K562 (cell line): Measurements from ENCODE around the gene TLR6. TPM values are rescaled to one million over a fixed set of nuclear protein-coding genes. Genes with fewer than 3 reads are reported as not detected.

Experiments
- ATAC-seq: fragments of 200-7000 bp; cut with Tn5 transposase; 3 replicates; pipeline ENCODE4 v1.9.1; 2020; ENCODE audit warnings: moderate library complexity
- BruUV-seq: library from RNA; stranded (reverse); fragments of 400-500 nt; replicated peaks from 2 replicates; lab custom pipeline; 2021; lab: Mats Ljungman, UMichigan
- CTCF ChIA-PET: fragments of 300-600 bp; formaldehyde crosslinking; extraction: SDS; loops from one replicate; lab custom pipeline; 2021; ENCODE audit warnings: low intra/inter-chr PET ratio; lab: Yijun Ruan, JAX
- POLR2A ChIA-PET: fragments of 300-600, 350-650 bp; sonication (Branson Sonifier 250); formaldehyde crosslinking; extraction: SDS; loops from one replicate; lab custom pipeline; 2021; ENCODE audit warnings: antibody characterized with exemption, inconsistent platforms; lab: Yijun Ruan, JAX
- DNase-seq, 4 experiments: peaks; one replicate each; pipeline versions ENCODE4 v3.0.0 to v3.0.0-alpha.2; 2011 to 2018; ENCODE audit warnings: low spot score in 3 of 4, mixed read lengths in 3 of 4; ENCODE audit errors: extremely low read depth in 1 of 4
- FAIRE-seq: peaks from 2 replicates; lab custom pipeline; 2011; peaks lifted over from hg19 to GRCh38; lab: Jason Lieb, UNC
- H2AFZ ChIP-seq: 2 replicates; pipeline ENCODE4 v1.6.0; 2011; ENCODE audit warnings: low read depth, low read length, control low read depth, inconsistent platforms
- H3K27ac ChIP-seq: fragments of 200-600 bp; 3 replicates; pipeline ENCODE4 v1.8.0; 2011; ENCODE audit warnings: low read depth, mild to moderate bottlenecking, control low read depth, inconsistent platforms, low read length, moderate library complexity, mixed read lengths; ENCODE audit errors: extremely low read depth
- H3K27me3 ChIP-seq, 2 experiments: fragments of 300-600 bp in 1 of 2; 2 replicates in 1 of 2; 3 replicates in 1 of 2; pipeline versions ENCODE4 v1.6.0 to v1.8.0; 2011; ENCODE audit warnings: inconsistent platforms in 2 of 2, low read length in 2 of 2, mild to moderate bottlenecking in 1 of 2, mixed read lengths in 1 of 2, moderate library complexity in 1 of 2; ENCODE audit not compliant: control insufficient read depth in 2 of 2, insufficient read depth in 2 of 2
- H3K36me3 ChIP-seq: fragments of 300-600 bp; 3 replicates; pipeline ENCODE4 v1.8.0; 2011; ENCODE audit warnings: mild to moderate bottlenecking, low read length, inconsistent platforms; ENCODE audit not compliant: control insufficient read depth, insufficient read depth
- H3K4me1 ChIP-seq, 2 experiments: fragments of 200-600 bp in 1 of 2; replicated peaks in 1 of 2; 2 replicates in 1 of 2; 3 replicates in 1 of 2; pipeline versions ENCODE4 v1.5.1 to v1.8.0; 2011; ENCODE audit warnings: inconsistent platforms in 2 of 2, low read length in 2 of 2, mild to moderate bottlenecking in 1 of 2, mixed read lengths in 1 of 2, moderate library complexity in 1 of 2; ENCODE audit not compliant: control insufficient read depth in 2 of 2, insufficient read depth in 2 of 2
- H3K4me2 ChIP-seq: 2 replicates; pipeline ENCODE4 v1.6.1; 2011; ENCODE audit warnings: low read length, control low read depth, inconsistent platforms, mixed read lengths; ENCODE audit not compliant: insufficient read depth
- H3K4me3 ChIP-seq: fragments of 200-600 bp; sonication (generic), shearing (Covaris generic); 2 replicates; pipeline ENCODE4 v1.5.1; 2016; ENCODE audit warnings: control low read depth, inconsistent platforms
- H3K79me2 ChIP-seq: fragments of 200-600 bp; 3 replicates; pipeline ENCODE4 v1.8.0; 2011; ENCODE audit warnings: low read length, inconsistent platforms; ENCODE audit not compliant: control insufficient read depth, insufficient read depth
- H3K9ac ChIP-seq, 2 experiments: 2 replicates each; pipeline versions ENCODE4 v1.6.0 to v1.6.1; 2011; ENCODE audit warnings: low read depth in 2 of 2, low read length in 2 of 2, control low read depth in 1 of 2, inconsistent platforms in 1 of 2, mild to moderate bottlenecking in 1 of 2, mixed read lengths in 1 of 2; ENCODE audit not compliant: insufficient read depth in 1 of 2
- H3K9me1 ChIP-seq: one replicate; pipeline ENCODE4 v1.6.0; 2011; ENCODE audit warnings: inconsistent platforms, mild to moderate bottlenecking, low read length, moderate library complexity; ENCODE audit not compliant: control insufficient read depth, insufficient read depth
- H3K9me3 ChIP-seq: replicated peaks from 2 replicates; pipeline ENCODE4 v1.5.1; 2011; ENCODE audit warnings: low read depth, low read length, inconsistent platforms; ENCODE audit not compliant: control insufficient read depth, insufficient read depth
- H4K20me1 ChIP-seq: replicated peaks from 2 replicates; pipeline ENCODE4 v1.6.1; 2011; ENCODE audit warnings: low read length, inconsistent platforms, mixed read lengths; ENCODE audit not compliant: control insufficient read depth, insufficient read depth
- FOXK1 ChIP-seq: sonication (generic); formaldehyde crosslinking; IDR thresholded peaks from 2 replicates; pipeline ENCODE4 v1.8.0; 2022; ENCODE audit warnings: missing genetic modification reagents, mild to moderate bottlenecking, borderline replicate concordance
- HMGXB4 ChIP-seq: sonication (generic); formaldehyde crosslinking; IDR thresholded peaks from 2 replicates; pipeline ENCODE4 v1.8.1; 2023; ENCODE audit warnings: mild to moderate bottlenecking, missing genetic modification reagents
- THRA ChIP-seq: fragments of 450-650 bp; IDR thresholded peaks from 2 replicates; pipeline ENCODE4 v1.6.1; 2017; ENCODE audit warnings: mild to moderate bottlenecking, moderate library complexity
- ZBTB8A ChIP-seq: fragments of 450-650 bp; IDR thresholded peaks from 2 replicates; pipeline ENCODE4 v1.6.1; 2018; ENCODE audit warnings: mild to moderate bottlenecking, moderate library complexity; ENCODE audit not compliant: partially characterized antibody
- ZNF584 ChIP-seq: fragments of 200-800 bp; sonication (Bioruptor generic); IDR thresholded peaks from 2 replicates; pipeline ENCODE4 v1.6.1; 2016; ENCODE audit warnings: low read depth, mild to moderate bottlenecking, missing genetic modification characterization, missing compliant biosample characterization
- WGBS: fragments of 100-300 bp; shearing (Covaris generic); methylation state at CpG from one replicate; pipeline ENCODE4 v1.1.6; 2016; ENCODE audit warnings: low coverage, mixed read lengths; ENCODE audit not compliant: insufficient coverage; ENCODE audit errors: missing lambda C conversion rate; 5-methylcytosine and 5-hydroxymethylcytosine counted together
- in situ Hi-C: fragments of 300-500 bp; cut with MboI; formaldehyde crosslinking; loops from 4 replicates; pipeline ENCODE4 v1.15.0; 2018; ENCODE audit warnings: inconsistent platforms, mixed read lengths
- intact Hi-C: fragments of 100-400 bp; cut with micrococcal nuclease; formaldehyde crosslinking; loops from 2 replicates; pipeline ENCODE4 v1.14.2; 2022
- polyA plus RNA-seq, 8 experiments: library from polyadenylated mRNA; depleted of rRNA in 4 of 8; stranded (reverse) in 5 of 8; unstranded in 3 of 8; fragments of >200 nt; fragmentation: Nextera tagmentation in 2 of 8; fragmentation: Illumina TruSeq in 1 of 8; extraction: Ambion mirVana in 2 of 8; extraction: Trizol in 1 of 8; gene quantifications; 2 replicates each; pipeline versions ENCODE4 v1.2.1 to v1.2.3, GENCODE V29; 2011 to 2014; ENCODE audit warnings: inconsistent platforms in 1 of 8, missing spikeins in 1 of 8
- total RNA-seq, 7 experiments: library from RNA; depleted of rRNA in 6 of 7; stranded (reverse); fragments of >200 nt in 6 of 7; fragmentation: Illumina TruSeq in 2 of 7; extraction: Trizol in 2 of 7; gene quantifications; 2 replicates each; pipeline versions ENCODE4 v1.2.1 to v1.2.3, GENCODE V29; 2011 to 2021; ENCODE audit warnings: low replicate concordance in 1 of 7
- TF ChIP-seq, protein P1 (sequence below): IDR thresholded peaks from 2 replicates; pipeline ENCODE4 v1.6.1; 2016; ENCODE audit warnings: missing genetic modification characterization, missing compliant biosample characterization

The TLR6 gene
- total and polyA plus RNA-seq, 9 of the 15 experiments (the other 6 are each of a cell fraction or from before 2014, with no cell fraction given): 0.08 to 1.9 (median 0.91) TPM

- no peaks in the 10 kb centered on the region for H3K79me2 ChIP-seq
- CTCF ChIA-PET: no interaction called here
- no peak overlapping the region for H3K27ac ChIP-seq
- DNase-seq (no peak), FAIRE-seq (no peak), ATAC-seq (no peak)
- no peaks in the 10 kb centered on the region for H3K4me1 ChIP-seq
- POLR2A ChIA-PET: interaction anchor here (0.9 to 1.1 kb wide), 2 partner anchors 10 to 89 kb away, joined by 3 to 5 read pairs; no protein-coding TSS in a partner anchor
- no TSS peak for BruUV-seq
- H4K20me1 ChIP-seq: no peaks in the 10 kb centered on the region
- in situ Hi-C loops: no loop called here
- 0% methylated on average over 3 of the region's 3 CpGs for WGBS
- no peak overlapping the region for H3K9ac ChIP-seq
- TF ChIP-seq ZBTB8A (no peak), FOXK1 (no peak), ZNF584 (CRISPR knock-in tag) (no peak), THRA (no peak), HMGXB4 (CRISPR knock-in tag) (no peak)
- TF ChIP-seq, protein P1, sequence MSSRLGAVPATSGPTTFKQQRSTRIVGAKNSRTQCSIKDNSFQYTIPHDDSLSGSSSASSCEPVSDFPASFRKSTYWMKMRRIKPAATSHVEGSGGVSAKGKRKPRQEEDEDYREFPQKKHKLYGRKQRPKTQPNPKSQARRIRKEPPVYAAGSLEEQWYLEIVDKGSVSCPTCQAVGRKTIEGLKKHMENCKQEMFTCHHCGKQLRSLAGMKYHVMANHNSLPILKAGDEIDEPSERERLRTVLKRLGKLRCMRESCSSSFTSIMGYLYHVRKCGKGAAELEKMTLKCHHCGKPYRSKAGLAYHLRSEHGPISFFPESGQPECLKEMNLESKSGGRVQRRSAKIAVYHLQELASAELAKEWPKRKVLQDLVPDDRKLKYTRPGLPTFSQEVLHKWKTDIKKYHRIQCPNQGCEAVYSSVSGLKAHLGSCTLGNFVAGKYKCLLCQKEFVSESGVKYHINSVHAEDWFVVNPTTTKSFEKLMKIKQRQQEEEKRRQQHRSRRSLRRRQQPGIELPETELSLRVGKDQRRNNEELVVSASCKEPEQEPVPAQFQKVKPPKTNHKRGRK (tag): no peak
- no peaks in the 10 kb centered on the region for H3K36me3 ChIP-seq
- H3K4me3 ChIP-seq: no peak overlapping the region
- no peaks in the 10 kb centered on the region for H3K27me3 ChIP-seq
- intact Hi-C loops: no loop called here
- H3K9me1 ChIP-seq: no peaks in the 10 kb centered on the region
- H3K9me3 ChIP-seq: no peaks in the 10 kb centered on the region
- H3K4me2 ChIP-seq: no peak overlapping the region
- H2AFZ ChIP-seq: no peak overlapping the region
These were observed 42.2 kb downstream of the TLR6 start for GRCh38 chr4:38814386-38814785.
